Transverse colon (tissue), 4 donors: Measurements from ENCODE around the gene USP38. TPM values are rescaled to one million over a fixed set of nuclear protein-coding genes. Genes with fewer than 3 reads are reported as not detected.

Experiments
- DNase-seq: peaks from one replicate; pipeline ENCODE4 v3.0.0-alpha.2; 2019
- H3K27ac ChIP-seq, 4 donors: fragments of 200-600 bp; sonication (generic); 2 replicates each; pipeline ENCODE4 v1.5.1; 2016 to 2018; ENCODE audit warnings: inconsistent platforms in 4 of 4
- H3K27me3 ChIP-seq: fragments of 200-600 bp; sonication (generic); 2 replicates; pipeline ENCODE4 v1.5.1; 2017; ENCODE audit warnings: inconsistent platforms
- H3K36me3 ChIP-seq, 4 donors: fragments of 200-600 bp; sonication (generic); 2 replicates each; pipeline ENCODE4 v1.5.1; 2017 to 2019; ENCODE audit warnings: inconsistent platforms in 4 of 4
- H3K4me1 ChIP-seq, 4 donors: fragments of 200-600 bp; sonication (generic); 2 replicates each; pipeline ENCODE4 v1.5.1; 2017 to 2020; ENCODE audit warnings: inconsistent platforms in 4 of 4
- H3K4me3 ChIP-seq, 4 donors: fragments of 200-600 bp; sonication (generic); 1 replicate in 1 of 4; 2 replicates in 3 of 4; pipeline versions ENCODE4 v1.5.1 to v1.6.1; 2017 to 2019; ENCODE audit warnings: inconsistent platforms in 4 of 4
- H3K9me3 ChIP-seq, 2 donors: fragments of 200-600 bp; sonication (generic); 2 replicates each; pipeline ENCODE4 v1.5.1; 2017 to 2019; ENCODE audit warnings: inconsistent platforms in 2 of 2
- CTCF ChIP-seq, 5 experiments: fragments of 200-600 bp in 3 of 5; fragments of 450-650 bp in 2 of 5; sonication (generic) in 3 of 5; IDR thresholded peaks; 1 replicate in 2 of 5; 2 replicates in 3 of 5; pipeline ENCODE4 v1.5.1; 2016 to 2017; ENCODE audit warnings: antibody characterized with exemption in 5 of 5, inconsistent platforms in 3 of 5, mild to moderate bottlenecking in 2 of 5, moderate library complexity in 1 of 5
- EP300 ChIP-seq: sonication (generic); formaldehyde crosslinking; IDR thresholded peaks from one replicate; pipeline ENCODE4 v1.6.1; 2017; ENCODE audit warnings: antibody characterized with exemption, low read depth
- POLR2A ChIP-seq: fragments of 450-650 bp; IDR thresholded peaks from one replicate; pipeline ENCODE4 v1.6.1; 2016; ENCODE audit warnings: antibody characterized with exemption, mild to moderate bottlenecking, moderate library complexity
- POLR2AphosphoS5 ChIP-seq, 3 donors: sonication (generic); formaldehyde crosslinking; IDR thresholded peaks; one replicate each; pipeline ENCODE4 v1.6.1; 2016; ENCODE audit warnings: antibody characterized with exemption in 3 of 3
- WGBS, 2 donors: methylation state at CpG; one replicate each; pipeline ENCODE4 v1.1.5; 2018; ENCODE audit warnings: low coverage in 1 of 2; 5-methylcytosine and 5-hydroxymethylcytosine counted together
- in situ Hi-C, 4 donors: fragments of 200-750 bp; cut with MboI; loops; one replicate each; pipeline versions ENCODE4 v1.15.0 to v1.15.1; 2017; ENCODE audit warnings: low sequenced_read_pairs in 3 of 4, low pct_ligation_motif_present in 1 of 4, low pct_unique_long_range_greater_than_20kb in 1 of 4
- intact Hi-C: fragments of 100-400 bp; cut with DNase I; formaldehyde crosslinking; loops from one replicate; pipeline ENCODE4 v1.15.1; 2023; ENCODE audit warnings: low total_unique reads
- total RNA-seq, 4 donors: library from RNA; depleted of rRNA; stranded (reverse); fragments of >200 nt; gene quantifications; one replicate each; pipeline ENCODE4 v1.1.0, GENCODE V29; 2016

The USP38 gene
- total RNA-seq, 4 donors from 2014 or later, result 25.9 to 47.8 (median 41.4) TPM

DNA sequence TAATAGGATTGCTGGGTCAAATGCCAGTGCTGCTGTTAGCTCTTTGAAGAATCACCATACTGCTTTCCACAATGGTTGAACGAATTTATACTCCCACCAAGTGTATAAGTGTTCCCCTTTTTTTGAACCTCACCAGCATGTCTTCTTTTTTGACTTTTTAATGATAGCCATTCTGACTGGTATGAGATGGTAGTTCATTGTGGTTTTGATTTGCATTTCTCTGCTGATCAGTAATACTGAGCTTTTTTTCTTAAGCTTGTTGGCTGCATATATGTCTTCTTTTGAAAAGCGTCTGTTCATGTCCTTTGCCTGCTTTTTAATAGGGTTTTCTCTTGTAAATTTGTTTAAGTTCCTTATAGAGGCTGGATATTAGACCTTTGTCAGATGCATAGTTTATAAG, 14.8 kb downstream of the USP38 start:
- Histone ChIP-seq H3K4me3 (no peak overlapping the region), H3K27ac (no peak overlapping the region), H3K27me3 (no peaks in the 10 kb centered on the region), H3K36me3 (peaks cover 0 to 68% (median 24%) of the 10 kb centered on the region in 4 donors), H3K9me3 (no peaks in the 10 kb centered on the region), H3K4me1 (no peaks in the 10 kb centered on the region)
- intact Hi-C loops (no loop called here), in situ Hi-C loops (loop anchor here in 1 of 4 donors (25.0 kb wide), 1 partner anchor 212 kb away; no protein-coding TSS in a partner anchor)
- no peak for TF ChIP-seq POLR2A
- 76 to 100% methylated on average over 1 to 2 of the region's 2 CpGs for WGBS, 2 donors
- no peak for DNase-seq

DNA sequence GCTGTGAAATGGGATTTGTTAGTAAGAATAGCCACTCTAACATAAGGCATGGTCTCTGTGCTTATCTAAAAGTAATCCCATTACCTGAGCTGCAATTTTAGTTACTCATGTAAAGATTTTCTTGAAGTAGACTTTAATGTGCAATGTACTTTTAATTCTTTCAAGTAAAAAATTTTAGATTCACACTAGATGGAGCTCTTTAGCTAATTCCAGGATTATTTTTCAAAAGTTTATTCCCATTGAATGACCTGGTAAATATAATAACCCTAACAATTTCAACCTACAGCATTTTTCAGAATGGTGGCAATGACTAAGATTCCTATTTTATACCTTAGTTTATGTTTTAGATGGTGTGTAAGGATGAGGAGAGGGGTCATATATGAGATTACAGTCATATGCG, 18.1 kb downstream of the USP38 start:
- no peak for TF ChIP-seq POLR2AphosphoS5 (IDR thresholded peaks at IDR 0.05)
- TF ChIP-seq CTCF (IDR thresholded peaks at IDR 0.05), result peak in 3 of 5 experiments; percentile 19 to 33 (median 21)
- in situ Hi-C loops, result loop anchor here (10.0 to 25.0 kb wide), 3 partner anchors 272 to 284 kb away; no protein-coding TSS in a partner anchor
- peaks cover 0 to 3% (median 0%) of the 10 kb centered on the region in 4 donors for H3K4me1 ChIP-seq
- H3K27me3 ChIP-seq, result no peaks in the 10 kb centered on the region
- no peak for DNase-seq
- H3K4me3 ChIP-seq, result no peak overlapping the region
- peaks cover 0 to 67% (median 19%) of the 10 kb centered on the region in 4 donors for H3K36me3 ChIP-seq
- WGBS, 2 donors, result 91 to 100% methylated on average over 1 of the region's 1 CpG
- intact Hi-C loops, result loop anchor here (5.0 kb wide), 1 partner anchor 279 kb away; no protein-coding TSS in a partner anchor
- no peaks in the 10 kb centered on the region for H3K9me3 ChIP-seq
- H3K27ac ChIP-seq, result no peak overlapping the region

GRCh38 chr4:143203577-143203976, 18.9 kb downstream of the USP38 start:
- in situ Hi-C loops, result loop anchor here (10.0 to 25.0 kb wide), 3 partner anchors 271 to 284 kb away; no protein-coding TSS in a partner anchor
- peaks cover 0 to 4% (median 0%) of the 10 kb centered on the region in 4 donors for H3K4me1 ChIP-seq
- 90 to 91% methylated on average over 1 of the region's 1 CpG for WGBS, 2 donors
- DNase-seq, result no peak
- H3K27me3 ChIP-seq, result no peaks in the 10 kb centered on the region
- no peak overlapping the region for H3K4me3 ChIP-seq
- no peak for TF ChIP-seq CTCF (IDR thresholded peaks at IDR 0.05)
- no peak for TF ChIP-seq EP300
- TF ChIP-seq POLR2AphosphoS5 (IDR thresholded peaks at IDR 0.05), result no peak
- no peak for TF ChIP-seq POLR2A
- H3K36me3 ChIP-seq, result peaks cover 0 to 60% (median 16%) of the 10 kb centered on the region in 4 donors
- H3K9me3 ChIP-seq, result no peaks in the 10 kb centered on the region
- intact Hi-C loops, result loop anchor here (5.0 kb wide), 1 partner anchor 279 kb away; no protein-coding TSS in a partner anchor
- no peak overlapping the region for H3K27ac ChIP-seq

- Histone ChIP-seq H3K27ac (no peak overlapping the region), H3K4me3 (no peak overlapping the region), H3K27me3 (no peaks in the 10 kb centered on the region), H3K9me3 (no peaks in the 10 kb centered on the region), H3K4me1 (peaks cover 0 to 4% (median 0%) of the 10 kb centered on the region in 4 donors), H3K36me3 (peaks cover 0 to 59% (median 19%) of the 10 kb centered on the region in 4 donors)
- 16 to 24% methylated on average over 1 of the region's 1 CpG for WGBS, 2 donors
- TF ChIP-seq EP300 (no peak), CTCF (IDR thresholded peaks at IDR 0.05) (peak; percentile 47 to 51 (median 49))
- intact Hi-C loops, result no loop called here
- in situ Hi-C loops, result loop anchor here (10.0 to 25.0 kb wide), 3 partner anchors 267 to 280 kb away; no protein-coding TSS in a partner anchor
- no peak for DNase-seq
Measured at GRCh38 chr4:143207555-143207954, 22.8 kb downstream of the USP38 start.

- Histone ChIP-seq H3K27me3 (no peaks in the 10 kb centered on the region), H3K9me3 (no peaks in the 10 kb centered on the region), H3K4me1 (peaks cover 0 to 4% (median 0%) of the 10 kb centered on the region in 4 donors), H3K4me3 (no peak overlapping the region), H3K36me3 (peaks cover 0 to 41% (median 13%) of the 10 kb centered on the region in 4 donors), H3K27ac (no peak overlapping the region)
- 91 to 95% methylated on average over 2 of the region's 2 CpGs for WGBS, 2 donors
- DNase-seq, result no peak
- TF ChIP-seq EP300 (no peak), POLR2AphosphoS5 (IDR thresholded peaks at IDR 0.05) (no peak), CTCF (IDR thresholded peaks at IDR 0.05) (no peak), POLR2A (no peak)
- in situ Hi-C loops, result loop anchor here in 1 of 4 donors (25.0 kb wide), 1 partner anchor 275 kb away; no protein-coding TSS in a partner anchor
- intact Hi-C loops, result no loop called here
Measured at GRCh38 chr4:143212566-143212965, 27.8 kb downstream of the USP38 start.
